Activated gamma-delta T cell (primary cell): ENCODE results near the gene SLC38A3.
"Not testable (repeated sequence)": the region's sequence is repeated elsewhere in the genome, so short reads cannot be mapped to it uniquely, and the experiment has no call there.

Experiments used
- DNase-seq: peaks from one replicate; lab custom pipeline; 2025; lab: John Stamatoyannopoulos, UW

SLC38A3 gene

DNA sequence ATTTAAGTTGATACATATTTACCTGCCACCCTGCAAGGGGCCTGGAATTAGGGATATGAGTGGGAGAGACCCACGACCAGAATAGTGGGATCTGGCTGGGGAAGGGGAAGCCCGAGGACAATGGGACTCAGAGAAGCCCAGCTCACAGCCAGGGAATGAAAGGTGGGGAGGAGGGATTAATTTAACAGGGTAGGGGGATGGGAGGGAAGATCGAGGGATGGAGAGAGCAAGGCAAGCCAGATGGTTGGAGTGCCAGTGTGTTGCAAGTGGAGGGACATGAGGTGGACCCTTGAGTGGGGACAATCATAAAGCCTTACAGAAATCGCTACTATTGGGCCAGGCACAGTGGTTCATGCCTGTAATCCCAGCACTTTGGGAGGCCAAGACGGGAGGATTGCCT, 26.5 kb downstream of the SLC38A3 start:
- DNase-seq: no peak

DNA sequence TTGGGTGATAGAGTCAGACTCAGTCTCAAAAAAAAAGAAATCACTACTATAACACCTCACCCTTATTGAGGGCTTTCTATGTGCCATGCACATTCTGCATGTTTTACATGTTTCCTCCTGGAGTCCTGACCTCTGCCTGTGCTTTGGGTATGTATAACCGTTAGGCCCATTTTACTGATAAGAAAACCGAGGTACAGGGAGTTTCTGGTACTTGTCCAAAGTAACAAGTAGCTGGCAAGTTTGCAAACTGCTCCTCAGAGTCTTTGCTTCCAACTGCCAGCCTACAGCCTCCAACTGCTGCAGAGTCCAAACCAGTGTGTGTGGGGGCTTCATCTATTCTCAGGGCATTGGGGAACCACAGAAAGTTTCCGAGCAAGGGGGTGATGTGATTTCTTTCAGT, 27.2 kb downstream of the SLC38A3 start:
- no peak for DNase-seq

DNA sequence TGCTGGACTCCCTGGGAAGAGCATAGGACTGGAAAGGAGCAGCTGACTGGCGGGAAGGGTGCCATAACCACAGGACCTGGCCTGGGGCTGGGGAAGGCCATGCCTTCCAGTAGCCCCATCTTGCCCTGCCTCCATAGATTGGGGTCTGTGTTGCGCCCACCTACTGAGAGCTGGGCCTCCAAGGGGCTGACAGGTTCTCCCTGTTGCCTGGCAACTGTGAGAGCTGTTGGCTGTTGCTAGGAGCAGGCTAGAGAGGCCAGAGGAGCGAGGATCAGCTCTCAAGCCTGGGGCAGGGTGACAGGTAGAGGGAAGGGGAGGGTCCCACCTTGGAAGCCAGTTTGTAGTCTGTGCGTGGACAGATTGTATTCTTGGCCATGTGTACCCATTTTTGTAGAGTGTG, 28.1 kb downstream of the SLC38A3 start:
- DNase-seq: no peak

DNA sequence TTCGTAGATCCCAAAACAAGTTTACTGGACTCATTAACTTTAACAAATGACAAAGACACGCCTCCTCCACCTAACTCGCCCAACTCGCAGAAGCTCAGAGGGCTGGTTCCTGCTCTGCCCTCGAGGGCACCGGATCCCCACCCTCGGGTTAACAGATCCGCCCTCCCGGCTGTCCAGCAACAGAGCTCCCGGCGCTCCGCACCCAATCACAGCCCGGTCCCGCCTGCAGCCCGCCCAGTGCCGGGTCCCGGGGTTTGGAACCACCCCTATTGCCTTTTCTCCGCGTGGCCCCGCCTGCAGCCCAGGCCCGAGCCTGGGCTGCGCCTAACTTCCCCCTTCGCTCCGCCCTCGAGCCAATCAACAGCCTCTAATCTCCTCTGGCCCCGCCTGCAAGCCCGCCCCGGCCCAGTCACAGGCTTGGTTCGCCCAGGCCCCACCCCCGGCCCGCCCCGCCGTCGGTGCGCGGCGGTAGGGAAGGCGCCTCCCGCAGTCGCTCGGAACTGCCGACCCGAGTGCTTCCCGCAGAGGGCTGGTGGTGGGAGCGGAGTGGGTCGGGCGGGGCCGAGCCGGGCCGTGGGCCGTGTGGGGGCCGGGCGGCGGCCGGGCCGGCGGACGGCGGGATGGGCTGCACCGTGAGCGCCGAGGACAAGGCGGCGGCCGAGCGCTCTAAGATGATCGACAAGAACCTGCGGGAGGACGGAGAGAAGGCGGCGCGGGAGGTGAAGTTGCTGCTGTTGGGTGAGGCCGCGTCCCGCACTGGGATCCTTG, 30.8 kb downstream of the SLC38A3 start, which contains the start of gene GNAI2:
GNAI2 (plus strand) TSS at position 489 of the 768 bp plus-strand sequence; CDS start at position 621, 132 bp downstream.
- peak; percentile 98 for DNase-seq

DNA sequence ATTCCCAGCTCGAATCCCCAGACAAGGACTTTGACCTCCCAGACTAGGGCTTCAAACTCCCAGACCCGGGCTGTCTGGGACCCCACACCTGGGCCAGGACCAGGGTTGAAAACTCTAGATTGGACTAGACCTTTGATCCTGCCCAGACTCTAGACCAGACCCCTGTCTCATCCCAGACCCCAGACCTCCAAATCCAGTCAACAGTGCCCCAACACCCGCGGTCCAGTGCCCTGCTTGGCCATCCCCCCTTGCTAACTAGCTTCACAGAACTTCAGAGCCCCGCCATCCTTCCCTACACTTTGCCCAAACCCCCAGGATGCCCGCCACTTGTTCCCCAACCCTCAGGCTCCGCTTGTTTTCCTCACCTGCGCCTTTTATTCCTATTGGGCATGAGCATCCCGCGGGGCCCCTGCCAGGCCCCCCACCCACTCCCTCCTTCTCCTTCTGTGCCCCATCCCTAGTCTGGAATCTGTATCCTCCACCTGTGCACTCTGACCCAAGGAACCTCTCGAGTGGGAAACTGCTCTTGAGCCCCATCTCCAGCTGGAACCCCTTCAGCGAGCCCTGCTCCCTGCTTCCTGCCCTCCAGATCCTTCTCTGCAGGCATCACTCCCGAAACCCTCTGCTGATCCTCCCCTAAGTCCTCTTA, 31.5 kb downstream of the SLC38A3 start:
- DNase-seq: no peak

DNA sequence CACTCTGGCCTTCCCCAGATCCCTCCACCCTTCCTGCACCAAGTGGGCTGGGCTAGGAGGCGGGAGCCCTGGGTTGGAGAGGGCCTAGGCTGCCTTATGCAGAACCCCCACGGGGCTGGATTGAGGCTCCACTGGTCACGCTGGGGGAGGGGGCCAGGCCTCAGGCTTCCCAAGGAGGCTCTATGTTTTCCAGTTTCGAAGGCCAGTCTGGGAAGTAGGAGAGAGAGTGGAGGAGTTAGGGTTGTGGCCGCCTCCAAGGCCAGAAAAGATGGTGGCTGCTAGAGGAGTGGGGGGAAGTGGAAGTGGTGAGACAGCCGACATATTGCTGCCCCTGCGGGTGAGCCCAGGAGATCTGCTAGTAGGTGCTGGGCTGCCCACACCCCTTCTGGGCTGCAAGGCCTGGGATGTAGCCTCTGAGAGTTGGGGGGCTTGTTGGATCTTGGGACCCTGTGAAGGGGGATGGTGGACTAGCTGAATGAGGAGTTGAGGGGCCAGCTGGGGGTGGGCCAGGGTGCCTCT, 32.1 kb downstream of the SLC38A3 start:
- DNase-seq: no peak

DNA sequence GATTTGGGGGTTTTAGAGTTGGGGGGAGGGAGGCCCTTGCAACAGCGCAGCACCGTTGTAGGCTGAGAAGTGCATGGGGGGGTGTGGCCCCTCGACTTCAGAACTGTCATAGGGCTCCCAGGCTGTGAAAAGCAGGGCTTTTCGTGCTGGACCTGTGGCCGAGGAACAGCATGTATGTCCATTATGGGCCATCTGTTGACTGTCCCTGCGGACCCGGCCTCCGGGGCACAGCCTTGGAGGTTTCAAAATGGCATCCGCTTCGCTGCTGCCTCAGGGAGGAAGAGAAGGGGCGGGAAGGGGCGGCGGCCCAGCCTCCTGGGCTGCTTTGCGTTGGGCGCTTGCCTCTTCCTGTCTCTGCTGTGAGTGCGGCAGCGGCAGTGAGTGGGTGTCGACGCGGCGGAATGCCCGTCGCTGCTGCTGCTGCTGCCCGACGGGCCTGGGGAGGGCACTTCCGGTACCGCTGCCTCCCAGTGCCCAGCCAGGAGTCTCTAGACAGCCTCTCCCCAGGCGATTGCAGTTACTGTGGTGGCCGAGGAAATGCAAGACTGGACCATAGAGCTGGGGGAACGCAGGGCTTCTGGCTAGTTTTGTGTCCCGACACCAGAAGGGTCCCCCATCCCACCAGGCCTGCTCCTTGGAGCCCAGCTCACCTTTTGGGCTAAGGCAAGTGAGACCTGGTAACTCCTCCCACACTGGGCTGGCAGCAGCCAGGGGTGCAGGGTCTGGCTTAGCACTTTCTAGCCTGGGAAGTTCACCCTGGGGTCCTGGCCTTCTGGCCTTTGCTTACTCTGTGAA, 32.9 kb downstream of the SLC38A3 start:
- DNase-seq: peak; percentile 76

DNA sequence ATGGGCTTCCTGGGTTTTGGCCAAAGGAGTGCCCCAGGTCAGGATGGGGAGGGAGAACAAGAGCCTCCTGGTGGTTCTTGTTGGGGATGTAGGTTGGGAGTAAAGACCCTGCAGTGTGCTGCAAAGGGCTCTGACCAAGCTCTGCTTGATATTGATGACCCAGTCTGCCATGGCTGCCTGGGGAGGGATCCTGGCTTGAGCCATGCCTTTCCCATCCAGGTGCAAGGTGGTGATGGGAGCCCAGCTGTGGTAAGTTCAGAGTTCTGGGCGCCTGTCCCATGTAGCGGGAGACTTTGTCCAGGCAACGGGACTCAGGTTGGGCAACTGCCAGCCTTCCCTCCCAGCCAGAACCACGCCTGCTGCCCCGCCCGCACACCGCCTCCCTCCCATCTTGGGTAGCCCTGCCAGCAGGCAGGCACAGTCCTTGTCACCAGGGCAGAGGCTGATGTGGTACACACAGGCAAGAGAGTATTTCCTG, 33.5 kb downstream of the SLC38A3 start:
- DNase-seq: no peak

DNA sequence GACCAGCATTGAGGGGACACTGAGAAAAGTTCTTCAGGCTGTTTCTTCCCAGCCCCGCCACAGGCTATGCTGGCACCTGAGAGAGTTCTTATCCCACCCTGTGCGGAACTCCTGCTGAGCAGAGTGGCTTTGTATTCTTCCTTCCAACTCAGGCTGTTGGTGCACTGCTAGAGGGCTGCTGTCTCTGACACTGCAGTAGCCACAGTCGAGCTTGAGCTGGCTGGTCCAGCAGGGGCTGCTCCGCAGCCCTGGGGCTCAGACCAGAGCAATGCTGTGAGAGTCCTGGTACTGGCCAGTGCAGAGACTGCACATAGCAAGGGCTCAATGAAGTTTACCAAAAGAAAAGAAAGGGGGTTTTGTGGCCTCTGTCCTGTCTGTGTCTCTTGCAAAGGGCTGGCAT, 34.6 kb downstream of the SLC38A3 start:
- no peak for DNase-seq

DNA sequence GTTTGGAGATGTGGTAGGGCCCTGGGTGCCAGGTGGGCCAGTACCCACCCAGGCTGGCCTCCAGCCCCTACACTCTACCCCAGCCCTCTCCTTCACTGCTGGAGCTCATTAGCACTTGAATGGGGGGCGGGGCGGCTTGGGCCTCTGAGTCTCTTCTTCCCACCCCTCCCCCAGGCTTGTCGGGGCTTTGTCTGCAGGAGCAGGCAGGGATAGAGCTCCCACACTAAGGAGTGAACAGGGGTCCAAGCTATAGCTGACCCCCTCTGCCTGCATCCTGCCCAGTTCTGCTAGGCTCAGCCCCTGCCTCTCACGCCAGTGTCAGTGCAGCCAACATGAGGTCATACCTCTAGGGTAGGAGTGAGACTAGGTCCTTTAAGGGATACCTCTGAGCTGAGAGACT, 36.1 kb downstream of the SLC38A3 start:
- DNase-seq: no peak

DNA sequence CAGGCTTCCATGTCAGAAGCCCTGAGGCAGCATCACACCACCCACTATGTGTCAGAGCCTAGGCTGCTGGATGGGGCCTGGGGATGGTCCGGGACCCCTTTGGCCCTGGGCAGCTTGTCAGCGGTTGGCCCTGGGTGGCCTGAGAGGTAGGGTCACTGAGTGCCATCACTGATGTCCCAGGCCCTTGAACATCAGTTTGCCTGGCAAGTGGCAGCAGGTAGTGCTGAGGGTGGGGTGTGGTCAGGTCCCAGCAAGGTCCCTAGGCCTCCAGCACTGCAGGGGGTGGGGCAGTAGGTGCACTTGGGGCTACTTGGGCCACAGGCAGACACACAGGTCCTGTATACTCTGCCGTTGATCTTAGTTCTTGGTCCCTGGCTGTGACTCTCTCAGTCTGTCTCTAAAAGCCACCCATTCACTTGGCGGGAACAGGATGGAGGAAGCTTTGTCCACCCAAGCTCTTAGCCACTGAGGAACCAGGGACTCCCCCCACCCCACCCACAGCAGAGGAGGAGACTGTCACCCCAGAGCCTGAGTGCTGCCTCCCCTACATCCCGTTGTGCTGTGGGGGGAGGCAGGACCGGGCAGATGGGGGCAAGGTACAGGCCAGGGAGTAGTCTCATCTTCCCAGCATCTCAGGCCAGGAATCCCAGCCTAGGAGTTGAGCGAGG, 36.8 kb downstream of the SLC38A3 start:
- no peak for DNase-seq

DNA sequence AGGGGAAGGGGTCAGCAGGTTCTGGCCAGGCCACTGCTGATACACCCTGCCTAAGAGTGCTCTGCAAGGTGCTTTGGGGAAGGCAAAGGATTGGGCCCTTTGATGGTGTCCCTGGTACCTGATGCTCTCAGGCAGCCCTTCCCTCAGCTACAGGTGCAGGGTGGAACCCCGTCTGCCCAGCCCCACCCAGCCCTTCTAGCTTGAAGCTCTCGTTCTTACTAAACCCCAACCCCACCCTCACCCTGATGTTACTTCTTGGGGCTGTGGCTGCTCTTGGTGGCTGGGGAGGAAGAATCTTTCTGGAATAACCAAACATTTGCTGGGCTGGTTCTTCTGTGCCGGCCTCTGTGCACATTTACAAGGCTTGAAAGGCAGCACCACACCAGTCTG, 37.3 kb downstream of the SLC38A3 start:
- no peak for DNase-seq

DNA sequence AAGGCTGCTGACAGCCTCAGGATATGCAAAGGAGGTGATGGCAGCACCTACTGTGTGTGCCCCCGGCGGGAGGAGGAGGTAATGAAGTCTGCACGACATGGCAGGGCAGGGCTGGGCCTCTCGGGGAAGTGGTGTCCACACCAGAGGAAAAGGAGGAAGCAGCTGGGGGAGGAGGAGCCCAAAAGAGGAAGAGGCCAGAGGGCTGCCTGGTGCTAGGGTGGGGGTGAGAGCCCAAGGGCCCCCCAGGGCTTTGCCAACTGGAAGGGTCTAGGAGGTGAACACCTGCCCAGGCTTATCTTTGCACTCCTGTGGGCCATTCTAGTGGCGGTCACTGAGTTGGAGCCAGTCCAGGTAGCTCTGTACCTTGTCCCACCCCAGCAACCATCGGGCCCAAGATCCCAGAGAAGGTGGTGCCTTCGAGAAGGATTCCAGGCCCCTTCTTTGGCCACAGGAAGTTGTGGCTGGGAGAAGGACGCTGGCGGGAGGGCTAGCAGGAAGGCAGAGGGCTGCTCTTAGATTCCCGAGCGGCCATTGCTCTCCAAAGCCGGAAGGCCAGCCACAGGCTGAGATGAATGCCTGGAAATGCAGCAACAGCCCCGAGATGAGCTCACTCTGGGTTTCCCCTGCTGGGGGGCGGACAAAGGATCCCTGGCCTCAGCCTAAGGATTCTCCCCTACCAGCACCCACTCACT, 37.9 kb downstream of the SLC38A3 start:
- no peak for DNase-seq

DNA sequence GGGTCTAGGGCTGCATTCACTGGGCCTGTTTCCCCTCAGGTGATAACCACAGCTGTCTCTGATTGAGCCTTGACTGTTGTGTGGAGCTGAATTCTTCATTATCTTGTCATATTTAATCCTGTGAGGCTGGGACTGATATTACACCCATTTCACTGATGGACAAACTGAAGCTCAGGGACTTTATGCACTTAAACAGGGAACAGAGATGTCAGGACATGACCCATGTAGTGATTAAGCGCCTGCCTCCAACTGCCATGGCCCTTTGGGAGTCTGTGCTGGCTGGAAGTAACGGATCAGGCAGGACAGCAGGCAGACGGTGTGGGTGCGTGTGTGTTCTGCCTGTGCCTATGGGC, 38.4 kb downstream of the SLC38A3 start:
- no peak for DNase-seq

DNA sequence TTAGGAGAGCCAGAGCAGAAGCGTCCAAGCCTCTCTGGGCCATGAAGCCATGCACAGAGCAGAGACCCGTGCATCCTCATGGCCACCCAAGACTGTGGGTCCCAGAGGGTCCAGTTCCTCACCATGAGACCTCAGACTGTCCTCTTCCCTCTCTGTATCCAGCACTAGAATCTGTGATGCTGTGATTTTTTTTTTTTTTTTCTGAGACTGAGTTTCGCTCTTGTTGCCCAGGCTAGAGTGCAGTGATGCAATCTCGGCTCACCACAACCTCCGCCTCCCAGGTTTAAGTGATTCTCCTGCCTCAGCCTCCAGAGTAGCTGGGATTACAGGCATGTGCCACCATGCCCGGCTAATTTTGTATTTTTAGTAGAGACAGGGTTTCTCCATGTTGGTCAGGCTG, 39.7 kb downstream of the SLC38A3 start:
- not testable (repeated sequence) for DNase-seq

DNA sequence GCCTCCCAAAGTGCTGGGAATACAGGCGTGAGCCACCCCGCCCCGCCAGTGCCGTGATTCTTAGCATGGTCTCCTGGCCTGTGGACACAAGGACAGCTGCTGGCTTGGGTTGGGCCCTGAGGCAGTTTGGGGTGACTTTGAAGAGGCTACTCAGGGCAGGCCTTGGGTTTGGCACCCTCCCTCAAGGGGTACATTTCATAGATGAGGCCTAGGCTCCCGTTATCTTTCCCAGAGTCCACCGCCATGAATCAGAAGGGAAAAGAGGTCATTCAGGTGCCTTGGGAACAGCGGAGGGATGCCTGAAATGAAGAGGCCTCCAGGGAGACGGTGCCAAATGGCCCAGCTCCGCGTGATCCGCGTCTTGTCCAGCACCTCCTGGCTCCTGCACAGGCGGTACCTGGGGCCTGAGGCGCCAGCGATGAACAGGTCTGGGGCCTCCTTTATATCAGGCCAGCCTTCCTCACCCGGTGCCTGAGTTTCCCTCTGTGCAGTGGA, 40.2 kb downstream of the SLC38A3 start:
- DNase-seq: no peak

DNA sequence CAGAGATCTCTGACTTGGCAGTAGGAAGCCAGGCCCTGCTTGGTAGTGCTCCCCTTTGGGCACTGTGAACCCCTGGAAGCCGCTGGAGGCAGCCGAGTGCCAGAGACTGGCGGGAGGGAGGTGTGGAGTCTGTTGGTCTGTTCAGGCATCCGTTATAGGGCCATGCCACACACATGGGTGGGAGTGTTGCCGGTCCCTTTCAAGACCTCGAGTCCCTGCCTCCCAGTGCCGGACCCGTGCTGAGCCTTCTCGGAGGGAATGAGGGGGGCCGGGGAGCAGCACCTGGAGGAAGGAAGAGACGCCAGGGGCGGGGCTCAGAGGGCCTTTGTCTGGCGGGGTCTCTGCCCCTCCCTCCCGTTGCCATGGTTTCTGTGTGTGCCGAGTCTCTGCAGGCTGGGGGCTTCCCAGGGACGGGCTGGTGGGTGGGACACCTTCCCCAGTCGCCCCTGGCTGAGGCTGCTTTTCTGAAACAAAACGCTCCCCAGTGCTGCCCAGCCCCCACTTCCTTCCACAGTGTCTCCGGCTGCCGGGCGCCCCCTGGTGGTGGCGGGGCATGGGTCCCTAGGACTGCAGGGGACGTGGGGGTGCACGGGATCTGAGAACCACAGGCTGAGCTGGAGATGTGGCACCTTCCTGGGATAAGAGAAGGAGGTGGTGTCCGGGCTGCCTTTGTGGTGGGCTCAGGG, 40.9 kb downstream of the SLC38A3 start:
- peak; percentile 93 for DNase-seq

DNA sequence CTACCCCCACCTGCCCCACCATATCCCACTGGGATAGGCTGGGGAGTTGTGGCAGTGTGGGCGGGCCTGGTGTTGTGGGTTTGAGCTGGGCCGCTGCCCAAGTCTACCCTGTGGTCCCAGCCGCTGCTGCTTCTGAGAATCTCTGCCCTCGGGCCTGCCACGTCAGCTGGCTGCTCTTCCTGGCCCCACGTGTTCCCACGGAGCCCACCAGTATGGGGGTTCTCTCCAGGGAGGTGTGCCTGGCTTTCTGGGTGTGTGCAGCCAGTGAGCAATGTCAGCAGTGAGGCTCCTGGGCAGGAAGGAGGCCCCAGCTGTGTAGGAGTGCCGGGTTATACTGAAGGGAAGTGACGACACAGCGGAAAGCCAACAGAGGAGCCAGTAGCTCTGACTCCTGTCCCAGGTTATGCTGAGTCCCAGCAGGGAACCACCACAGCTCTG, 41.5 kb downstream of the SLC38A3 start:
- DNase-seq: peak; percentile 50

DNA sequence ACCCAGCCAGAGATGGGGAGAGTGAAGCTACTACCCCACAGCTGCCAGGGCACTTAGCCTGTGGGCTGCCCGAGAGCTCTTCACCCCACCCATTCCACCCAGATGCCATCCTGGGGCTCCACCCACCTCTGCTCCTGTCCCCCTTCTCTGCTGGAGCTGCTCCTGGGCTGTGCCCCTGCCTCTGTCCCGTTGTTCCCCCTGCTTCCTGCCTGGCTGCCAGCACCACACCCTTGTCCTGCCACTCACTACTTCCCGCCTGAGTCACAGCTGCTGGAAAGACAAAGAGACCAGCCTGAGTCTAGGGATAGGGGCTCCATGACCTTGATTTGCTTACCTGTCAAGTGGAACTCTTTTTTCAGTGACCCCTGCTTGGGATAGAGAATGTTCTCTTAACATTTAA, 43.3 kb downstream of the SLC38A3 start:
- no peak for DNase-seq

DNA sequence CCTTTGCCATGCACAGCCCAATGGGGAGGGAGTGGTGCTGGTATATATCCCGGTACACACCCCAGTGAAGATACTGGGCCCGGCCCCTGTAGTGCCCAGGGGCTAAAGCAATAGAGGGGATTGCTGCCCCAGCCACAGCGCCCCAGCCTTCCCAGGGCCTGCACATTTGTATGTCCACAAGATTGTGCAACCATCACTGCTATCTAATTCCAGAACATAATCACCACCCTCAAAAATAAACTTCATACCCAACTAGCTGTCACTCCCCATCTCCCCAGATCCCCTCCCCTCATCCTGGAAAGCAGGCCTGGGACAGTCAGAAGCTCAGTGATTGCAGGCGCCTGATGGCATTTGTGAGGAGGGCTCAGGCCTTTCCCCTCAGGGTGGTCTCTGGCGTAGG, 44.4 kb downstream of the SLC38A3 start:
- DNase-seq: no peak
